DND-41 (cell line): Measurements from ENCODE around the gene DPYSL4.

Experiments
- ATAC-seq: fragments of 200-7000 bp; cut with Tn5 transposase; 3 replicates; pipeline ENCODE4 v1.9.1; 2021; ENCODE audit warnings: low read depth; ENCODE audit not compliant: insufficient read depth
- DNase-seq: peaks from one replicate; pipeline ENCODE4 v3.0.0-alpha.2; 2020
- H2AFZ ChIP-seq: 2 replicates; pipeline ENCODE4 v1.6.0; 2012; ENCODE audit warnings: low read depth, low read length
- H3K27ac ChIP-seq: 2 replicates; pipeline ENCODE4 v1.5.1; 2012; ENCODE audit warnings: low read length, inconsistent platforms
- H3K27me3 ChIP-seq: fragments of 200-600 bp; sonication (generic); 2 replicates; pipeline ENCODE4 v1.6.0; 2012; ENCODE audit warnings: low read length, mild to moderate bottlenecking, inconsistent platforms; ENCODE audit not compliant: insufficient read depth, poor library complexity
- H3K36me3 ChIP-seq: 2 replicates; pipeline ENCODE4 v1.5.1; 2012; ENCODE audit warnings: low read length, inconsistent platforms; ENCODE audit not compliant: insufficient read depth
- H3K4me1 ChIP-seq: 2 replicates; pipeline ENCODE4 v1.5.1; 2012; ENCODE audit warnings: mild to moderate bottlenecking, low read length; ENCODE audit not compliant: insufficient read depth
- H3K4me2 ChIP-seq: 2 replicates; pipeline ENCODE4 v1.6.0; 2012; ENCODE audit warnings: mild to moderate bottlenecking, moderate library complexity, low read length, inconsistent platforms; ENCODE audit not compliant: insufficient read depth
- H3K4me3 ChIP-seq, 2 experiments: fragments of 200-600 bp in 1 of 2; shearing (Covaris generic) in 1 of 2; 2 replicates each; pipeline ENCODE4 v1.5.1; 2012 to 2016; ENCODE audit warnings: inconsistent platforms in 2 of 2, low read length in 2 of 2, mild to moderate bottlenecking in 2 of 2, low read depth in 1 of 2, moderate library complexity in 1 of 2
- H3K79me2 ChIP-seq: 2 replicates; pipeline ENCODE4 v1.6.0; 2012; ENCODE audit warnings: low read length, inconsistent platforms; ENCODE audit not compliant: insufficient read depth
- H3K9ac ChIP-seq: 2 replicates; pipeline ENCODE4 v1.6.0; 2012; ENCODE audit warnings: low read depth, mild to moderate bottlenecking, inconsistent platforms, low read length, moderate library complexity
- H3K9me3 ChIP-seq: 2 replicates; pipeline ENCODE4 v1.5.1; 2012; ENCODE audit warnings: low read length, moderate library complexity, mild to moderate bottlenecking, inconsistent platforms; ENCODE audit not compliant: insufficient read depth, severe bottlenecking
- H4K20me1 ChIP-seq: 2 replicates; pipeline ENCODE4 v1.6.0; 2012; ENCODE audit warnings: low read length; ENCODE audit not compliant: insufficient read depth
- CTCF ChIP-seq: IDR thresholded peaks from 2 replicates; pipeline ENCODE4 v1.5.1; 2012; ENCODE audit warnings: borderline replicate concordance, low read length, moderate library complexity, mild to moderate bottlenecking; ENCODE audit not compliant: poor library complexity, severe bottlenecking; ENCODE audit errors: extremely low read depth
- EZH2 ChIP-seq: IDR thresholded peaks from 3 replicates; pipeline ENCODE4 v1.6.1; 2012; ENCODE audit warnings: borderline replicate concordance, low read depth, mild to moderate bottlenecking, moderate library complexity, low read length, inconsistent platforms; ENCODE audit not compliant: severe bottlenecking

The DPYSL4 gene

GRCh38 chr10:132169766-132170560 lies 16.8 kb upstream of the DPYSL4 start:
- no peaks in the 10 kb centered on the region for H3K4me1 ChIP-seq
- DNase-seq (no peak), ATAC-seq (no peak)
- no peak overlapping the region for H2AFZ ChIP-seq
- no peak overlapping the region for H3K4me3 ChIP-seq
- no peaks in the 10 kb centered on the region for H3K27me3 ChIP-seq
- no peaks in the 10 kb centered on the region for H4K20me1 ChIP-seq
- peaks cover 4% of the 10 kb centered on the region for H3K9me3 ChIP-seq
- H3K27ac ChIP-seq = no peak overlapping the region
- H3K9ac ChIP-seq = no peak overlapping the region
- TF ChIP-seq EZH2 = no peak
- TF ChIP-seq CTCF = no peak
- H3K79me2 ChIP-seq = no peaks in the 10 kb centered on the region
- no peak overlapping the region for H3K4me2 ChIP-seq
- H3K36me3 ChIP-seq = no peaks in the 10 kb centered on the region

- TF ChIP-seq CTCF = no peak
- no peak for TF ChIP-seq EZH2
- no peaks in the 10 kb centered on the region for H3K36me3 ChIP-seq
- ATAC-seq (no peak), DNase-seq (no peak)
- no peaks in the 10 kb centered on the region for H3K79me2 ChIP-seq
- H3K27me3 ChIP-seq = no peaks in the 10 kb centered on the region
- peaks cover 4% of the 10 kb centered on the region for H3K9me3 ChIP-seq
- H3K4me2 ChIP-seq = no peak overlapping the region
- no peak overlapping the region for H3K4me3 ChIP-seq
- H2AFZ ChIP-seq = no peak overlapping the region
- H4K20me1 ChIP-seq = no peaks in the 10 kb centered on the region
- no peak overlapping the region for H3K27ac ChIP-seq
- H3K4me1 ChIP-seq = no peaks in the 10 kb centered on the region
- no peak overlapping the region for H3K9ac ChIP-seq
Measured at GRCh38 chr10:132170561-132171361, 16.0 kb upstream of the DPYSL4 start.

- H3K27me3 ChIP-seq = no peaks in the 10 kb centered on the region
- H2AFZ ChIP-seq = no peak overlapping the region
- no peaks in the 10 kb centered on the region for H3K36me3 ChIP-seq
- DNase-seq (no peak), ATAC-seq (no peak)
- no peak overlapping the region for H3K9ac ChIP-seq
- no peak for TF ChIP-seq EZH2
- no peak for TF ChIP-seq CTCF
- H3K79me2 ChIP-seq = no peaks in the 10 kb centered on the region
- H3K9me3 ChIP-seq = peaks cover 4% of the 10 kb centered on the region
- no peak overlapping the region for H3K4me3 ChIP-seq
- H3K4me1 ChIP-seq = no peaks in the 10 kb centered on the region
- H3K4me2 ChIP-seq = no peak overlapping the region
- no peak overlapping the region for H3K27ac ChIP-seq
- no peaks in the 10 kb centered on the region for H4K20me1 ChIP-seq
Measured at GRCh38 chr10:132172091-132173066, 14.4 kb upstream of the DPYSL4 start.
